Erythroblast (primary cell): ENCODE results near the gene ZNF521.

Experiments
- DNase-seq, 2 experiments: peaks; one replicate each; lab custom pipeline; 2025; lab: John Stamatoyannopoulos, UW
- GATA1 ChIP-seq: IDR thresholded peaks from 2 replicates; pipeline ENCODE4 v1.6.1; 2011; ENCODE audit warnings: low read depth, mild to moderate bottlenecking, control low read depth, low read length, moderate library complexity
- POLR2A ChIP-seq: IDR thresholded peaks from 2 replicates; pipeline ENCODE4 v1.6.1; 2011; ENCODE audit warnings: mild to moderate bottlenecking, low read length

The ZNF521 gene

GRCh38 chr18:25349131-25349925, 2.6 kb downstream of the ZNF521 start:
- DNase-seq, result peak; percentile 50 to 53
- TF ChIP-seq POLR2A, result no peak
- TF ChIP-seq GATA1, result no peak

- no peak for TF ChIP-seq POLR2A
- no peak for TF ChIP-seq GATA1
Observed at GRCh38 chr18:25348386-25349130, 3.4 kb downstream of the ZNF521 start.

DNA sequence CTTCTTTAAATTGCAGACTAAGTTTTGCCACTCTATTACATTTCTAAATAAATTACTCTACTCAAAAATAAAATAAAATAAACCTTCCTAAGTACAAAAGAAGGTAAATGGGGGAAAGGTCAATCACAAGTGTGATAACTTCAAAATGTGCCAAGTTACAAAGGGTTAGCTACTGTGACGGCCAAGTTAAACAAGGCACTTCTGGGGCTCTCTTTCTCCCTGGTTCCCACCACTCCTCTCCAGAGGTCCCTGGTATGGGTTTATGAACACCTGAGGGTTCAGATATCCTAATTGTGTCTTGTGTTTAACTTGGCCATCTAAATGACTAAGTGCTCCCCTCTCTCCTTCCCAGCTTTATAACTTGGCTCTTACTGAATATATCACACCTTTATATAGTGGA, 5.4 kb downstream of the ZNF521 start:
- TF ChIP-seq GATA1 (no peak), POLR2A (no peak)
- no peak for DNase-seq

More at GRCh38 chr18:25348386-25349130, 3.4 kb downstream of the ZNF521 start:
- DNase-seq, result peak in 1 of 2 experiments; percentile 37

- no peak for DNase-seq
- no peak for TF ChIP-seq POLR2A
- no peak for TF ChIP-seq GATA1
Observed at GRCh38 chr18:25345081-25345866, 6.7 kb downstream of the ZNF521 start.

- DNase-seq, result no peak
- no peak for TF ChIP-seq POLR2A
- no peak for TF ChIP-seq GATA1
Observed at GRCh38 chr18:25341831-25342230, 10.1 kb downstream of the ZNF521 start.

DNA sequence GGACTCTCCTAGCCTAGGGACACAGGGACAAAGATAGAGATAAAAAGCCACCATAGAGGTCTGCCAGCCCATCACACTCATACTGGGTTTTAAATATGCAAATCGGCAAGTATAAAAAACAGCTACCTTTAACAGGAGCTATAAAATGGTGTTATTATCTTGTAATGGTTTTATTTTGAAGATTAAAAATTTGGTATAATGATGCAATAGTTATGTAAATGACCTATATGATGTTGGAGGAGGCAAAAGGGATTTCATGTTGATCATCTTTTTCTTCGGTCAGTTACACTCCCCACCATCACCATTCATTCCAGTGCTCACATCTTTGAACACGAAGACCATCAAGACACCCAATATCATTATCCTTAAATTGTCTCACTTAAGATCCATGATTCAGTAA, 11.2 kb downstream of the ZNF521 start:
- DNase-seq, result no peak
- TF ChIP-seq POLR2A (no peak), GATA1 (no peak)

- no peak for TF ChIP-seq POLR2A
- no peak for TF ChIP-seq GATA1
Observed at GRCh38 chr18:25335676-25336075, 16.3 kb downstream of the ZNF521 start.

GRCh38 chr18:25335062-25335461, 16.9 kb downstream of the ZNF521 start:
- TF ChIP-seq GATA1 (no peak), POLR2A (no peak)
- no peak for DNase-seq

More at GRCh38 chr18:25335676-25336075, 16.3 kb downstream of the ZNF521 start:
- no peak for DNase-seq

DNA sequence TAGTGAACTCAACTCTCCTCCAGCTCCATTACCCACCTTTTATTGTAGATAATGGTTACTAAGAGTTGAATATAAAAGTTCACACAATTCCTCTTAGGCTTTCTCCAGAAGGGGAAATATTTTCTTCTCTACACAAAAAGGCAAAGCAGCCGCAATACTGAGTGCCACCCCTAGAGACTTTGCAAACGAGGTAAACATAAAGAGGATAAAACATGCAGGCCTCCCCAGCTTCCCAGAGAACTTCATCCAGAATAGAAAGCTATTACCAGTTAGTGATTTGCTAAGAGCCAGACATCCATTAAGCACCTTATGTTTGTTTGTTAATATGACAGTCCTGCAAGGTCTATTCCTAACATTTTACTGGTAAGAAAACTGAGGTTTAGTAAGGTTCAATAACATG, 17.4 kb downstream of the ZNF521 start:
- no peak for TF ChIP-seq POLR2A
- TF ChIP-seq GATA1, result no peak
- no peak for DNase-seq

DNA sequence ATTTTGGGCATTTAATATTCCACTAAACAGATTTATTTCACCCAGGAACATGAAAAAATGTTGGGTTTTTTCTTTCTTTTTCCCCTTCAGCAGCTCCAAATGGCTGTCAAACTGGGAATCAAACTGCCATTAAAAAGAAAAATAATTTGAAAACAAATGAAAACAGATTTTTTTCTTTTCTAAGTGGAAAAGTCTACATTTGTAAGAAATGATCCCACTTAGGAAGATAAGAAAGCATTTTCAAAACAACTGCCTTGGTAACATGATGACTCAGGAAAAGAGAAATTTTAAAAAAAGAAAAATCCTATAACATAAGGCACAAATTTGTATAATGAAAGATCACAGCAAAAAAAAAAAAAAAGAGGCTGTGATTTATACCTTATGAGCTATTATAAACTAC, 20.0 kb downstream of the ZNF521 start:
- TF ChIP-seq POLR2A (no peak), GATA1 (no peak)
- no peak for DNase-seq

- no peak for DNase-seq
- TF ChIP-seq GATA1, result no peak
- no peak for TF ChIP-seq POLR2A
Observed at GRCh38 chr18:25329783-25330182, 22.2 kb downstream of the ZNF521 start.

- TF ChIP-seq POLR2A, result no peak
- TF ChIP-seq GATA1, result no peak
- DNase-seq, result no peak
Observed at GRCh38 chr18:25327584-25327983, 24.4 kb downstream of the ZNF521 start.

DNA sequence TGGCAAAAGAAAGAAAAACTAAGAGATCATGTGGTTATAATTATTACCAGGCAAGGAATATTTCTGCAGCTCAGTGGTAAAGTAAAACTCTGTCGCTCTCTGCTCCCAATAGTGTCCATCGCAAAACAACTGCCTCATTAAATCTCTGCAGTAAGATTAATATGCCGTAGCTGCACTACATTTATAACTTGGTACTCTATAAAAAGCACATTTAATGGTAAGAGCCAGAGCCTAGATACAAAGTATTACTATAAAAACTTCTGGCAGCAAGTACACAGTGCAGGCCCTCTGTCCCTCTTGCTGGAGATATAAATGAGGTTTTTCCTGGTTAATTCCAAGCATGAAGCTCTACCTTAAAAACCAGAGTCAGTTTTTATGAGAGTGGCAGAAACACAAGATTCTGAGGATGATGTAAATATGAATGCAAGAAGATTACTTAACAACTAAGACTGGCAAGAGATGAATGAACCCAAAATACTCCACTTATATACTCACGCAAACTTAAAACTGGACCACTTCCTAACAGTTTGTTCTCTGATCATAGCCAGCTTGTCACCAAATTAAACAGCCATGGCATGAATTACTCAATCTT, 25.5 kb downstream of the ZNF521 start:
- TF ChIP-seq GATA1 (no peak), POLR2A (no peak)
- no peak for DNase-seq
